Keratinocyte (primary cell): Measurements from ENCODE around the gene CRISP2. TPM values are rescaled to one million over a fixed set of nuclear protein-coding genes. Genes with fewer than 3 reads are reported as not detected.
"Not testable (repeated sequence)": the region's sequence is repeated elsewhere in the genome, so short reads cannot be mapped to it uniquely, and the experiment has no call there.

Experiments
- DNase-seq: peaks from one replicate; pipeline ENCODE4 v3.0.0-alpha.2; 2011; ENCODE audit warnings: low read depth, missing footprints, low spot score
- FAIRE-seq: peaks from 2 replicates; lab custom pipeline; 2011; peaks lifted over from hg19 to GRCh38; lab: Jason Lieb, UNC
- H2AFZ ChIP-seq: 2 replicates; pipeline ENCODE4 v1.6.0; 2012; ENCODE audit warnings: low read length, control low read depth, inconsistent platforms; ENCODE audit not compliant: control insufficient read depth
- H3K27ac ChIP-seq: 2 replicates; pipeline ENCODE4 v1.5.1; 2011; ENCODE audit warnings: low read length; ENCODE audit not compliant: control insufficient read depth, insufficient read depth
- H3K27me3 ChIP-seq: 3 replicates; pipeline ENCODE4 v1.6.0; 2011; ENCODE audit warnings: low read length; ENCODE audit not compliant: control insufficient read depth, insufficient read depth; ENCODE audit errors: extremely low read depth
- H3K36me3 ChIP-seq, 2 experiments: 2 replicates in 1 of 2; 3 replicates in 1 of 2; pipeline ENCODE4 v1.5.1; 2011; ENCODE audit warnings: low read length in 2 of 2, mild to moderate bottlenecking in 1 of 2; ENCODE audit not compliant: control insufficient read depth in 2 of 2, insufficient read depth in 2 of 2; ENCODE audit errors: extremely low read depth in 1 of 2
- H3K4me1 ChIP-seq: 3 replicates; pipeline ENCODE4 v1.5.1; 2011; ENCODE audit warnings: low read length; ENCODE audit not compliant: control insufficient read depth, insufficient read depth; ENCODE audit errors: extremely low read depth
- H3K4me2 ChIP-seq: 3 replicates; pipeline ENCODE4 v1.6.0; 2011; ENCODE audit warnings: low read depth, low read length; ENCODE audit not compliant: control insufficient read depth, insufficient read depth; ENCODE audit errors: extremely low read depth
- H3K4me3 ChIP-seq, 3 experiments: fragments of 200-600 bp in 1 of 3; sonication (generic) in 1 of 3; 2 replicates in 2 of 3; 3 replicates in 1 of 3; pipeline ENCODE4 v1.5.1; 2011 to 2016; ENCODE audit warnings: low read length in 3 of 3, mild to moderate bottlenecking in 3 of 3, control low read depth in 2 of 3, inconsistent platforms in 1 of 3, low read depth in 1 of 3, mixed read lengths in 1 of 3, mixed run types in 1 of 3, moderate library complexity in 1 of 3; ENCODE audit not compliant: control insufficient read depth in 2 of 3, insufficient read depth in 2 of 3; ENCODE audit errors: extremely low read depth in 1 of 3
- H3K79me2 ChIP-seq: 2 replicates; pipeline ENCODE4 v1.6.0; 2012; ENCODE audit warnings: low read length; ENCODE audit not compliant: control insufficient read depth, insufficient read depth
- H3K9ac ChIP-seq: 3 replicates; pipeline ENCODE4 v1.6.0; 2011; ENCODE audit warnings: low read length; ENCODE audit not compliant: control insufficient read depth, insufficient read depth; ENCODE audit errors: extremely low read depth
- H3K9me1 ChIP-seq: 3 replicates; pipeline ENCODE4 v1.6.0; 2011; ENCODE audit warnings: low read length; ENCODE audit not compliant: control insufficient read depth, insufficient read depth; ENCODE audit errors: extremely low read depth
- H3K9me3 ChIP-seq: 2 replicates; pipeline ENCODE4 v1.5.1; 2012; ENCODE audit warnings: low read depth, low read length; ENCODE audit not compliant: control insufficient read depth
- H4K20me1 ChIP-seq: 3 replicates; pipeline ENCODE4 v1.6.0; 2011; ENCODE audit warnings: low read length; ENCODE audit not compliant: control insufficient read depth, insufficient read depth; ENCODE audit errors: extremely low read depth
- EZH2 ChIP-seq: IDR thresholded peaks from one replicate; pipeline ENCODE4 v1.6.1; 2012; ENCODE audit warnings: inconsistent platforms, mild to moderate bottlenecking, low read length, moderate library complexity
- dilution Hi-C: fragments of 300-500 bp; cut with MboI; formaldehyde crosslinking; loops from one replicate; pipeline ENCODE4 v1.7.0; 2020; ENCODE audit warnings: low sequenced_read_pairs; ENCODE audit not compliant: extremely low pct_ligation_motif_present
- polyA plus RNA-seq, 5 experiments: library from polyadenylated mRNA; depleted of rRNA in 3 of 5; stranded (reverse) in 3 of 5; stranded (forward) in 1 of 5; unstranded in 1 of 5; fragments of >200 nt; gene quantifications; 1 replicate in 1 of 5; 2 replicates in 3 of 5; 3 replicates in 1 of 5; pipeline versions ENCODE4 v1.2.1 to v1.2.3, GENCODE V29; 2011 to 2012; ENCODE audit warnings: missing spikeins in 2 of 5, low read depth in 1 of 5, low replicate concordance in 1 of 5
- TF ChIP-seq, protein P1 (sequence below), 3 experiments: IDR thresholded peaks in 1 of 3; conservative IDR thresholded peaks in 1 of 3; optimal IDR thresholded peaks in 1 of 3; 2 replicates in 2 of 3; 3 replicates in 1 of 3; pipeline versions ENCODE3 to v1.5.1; 2011; ENCODE audit warnings: low read length in 3 of 3, mild to moderate bottlenecking in 3 of 3, moderate library complexity in 2 of 3, control low read depth in 1 of 3, inconsistent platforms in 1 of 3; ENCODE audit not compliant: insufficient read depth in 2 of 3; ENCODE audit errors: extremely low read depth in 1 of 3

CRISP2 gene
- polyA plus RNA-seq, 1 donor (not counting 4 experiments of a cell fraction or from before 2014, with no cell fraction given) = not detected

DNA sequence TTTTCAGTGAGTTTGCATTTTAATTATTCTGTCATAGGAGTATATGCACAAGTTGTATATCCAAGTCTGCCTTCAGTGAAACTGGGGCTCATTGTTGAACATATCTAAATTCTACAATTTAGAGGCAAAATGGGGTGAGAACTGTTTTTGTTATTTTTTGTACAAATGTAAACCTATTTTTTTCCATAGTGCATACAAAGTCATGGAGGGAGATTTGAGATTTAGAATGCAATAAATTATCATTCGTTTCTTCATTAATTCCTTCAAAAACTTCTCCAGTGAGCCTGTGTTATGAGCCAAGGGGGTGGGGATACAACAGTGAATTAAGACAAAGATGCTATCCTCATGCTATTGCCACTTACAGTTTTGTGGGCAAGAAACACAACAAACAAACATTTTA is 46.9 kb downstream of the CRISP2 start:
- Histone ChIP-seq H3K36me3 (no peaks in the 10 kb centered on the region), H3K9me3 (no peaks in the 10 kb centered on the region), H3K79me2 (no peaks in the 10 kb centered on the region), H3K4me2 (no peak overlapping the region), H3K9me1 (no peaks in the 10 kb centered on the region), H2AFZ (no peak overlapping the region), H3K27ac (no peak overlapping the region), H3K4me3 (no peak overlapping the region), H3K27me3 (no peaks in the 10 kb centered on the region), H4K20me1 (no peaks in the 10 kb centered on the region), H3K4me1 (no peaks in the 10 kb centered on the region), H3K9ac (no peak overlapping the region)
- TF ChIP-seq, protein P1, sequence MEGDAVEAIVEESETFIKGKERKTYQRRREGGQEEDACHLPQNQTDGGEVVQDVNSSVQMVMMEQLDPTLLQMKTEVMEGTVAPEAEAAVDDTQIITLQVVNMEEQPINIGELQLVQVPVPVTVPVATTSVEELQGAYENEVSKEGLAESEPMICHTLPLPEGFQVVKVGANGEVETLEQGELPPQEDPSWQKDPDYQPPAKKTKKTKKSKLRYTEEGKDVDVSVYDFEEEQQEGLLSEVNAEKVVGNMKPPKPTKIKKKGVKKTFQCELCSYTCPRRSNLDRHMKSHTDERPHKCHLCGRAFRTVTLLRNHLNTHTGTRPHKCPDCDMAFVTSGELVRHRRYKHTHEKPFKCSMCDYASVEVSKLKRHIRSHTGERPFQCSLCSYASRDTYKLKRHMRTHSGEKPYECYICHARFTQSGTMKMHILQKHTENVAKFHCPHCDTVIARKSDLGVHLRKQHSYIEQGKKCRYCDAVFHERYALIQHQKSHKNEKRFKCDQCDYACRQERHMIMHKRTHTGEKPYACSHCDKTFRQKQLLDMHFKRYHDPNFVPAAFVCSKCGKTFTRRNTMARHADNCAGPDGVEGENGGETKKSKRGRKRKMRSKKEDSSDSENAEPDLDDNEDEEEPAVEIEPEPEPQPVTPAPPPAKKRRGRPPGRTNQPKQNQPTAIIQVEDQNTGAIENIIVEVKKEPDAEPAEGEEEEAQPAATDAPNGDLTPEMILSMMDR (optimal IDR thresholded peaks at IDR 0.05 in 1 of 3, IDR thresholded peaks at IDR 0.05 in 1 of 3, conservative IDR thresholded peaks at IDR 0.05 in 1 of 3; ENCODE audit: extremely low read depth in 1 of 3, insufficient read depth in 2 of 3, low read length in 3 of 3) = no peak
- no peak for TF ChIP-seq EZH2
- dilution Hi-C loops = no loop called here
- DNase-seq (no peak), FAIRE-seq (no peak)

DNA sequence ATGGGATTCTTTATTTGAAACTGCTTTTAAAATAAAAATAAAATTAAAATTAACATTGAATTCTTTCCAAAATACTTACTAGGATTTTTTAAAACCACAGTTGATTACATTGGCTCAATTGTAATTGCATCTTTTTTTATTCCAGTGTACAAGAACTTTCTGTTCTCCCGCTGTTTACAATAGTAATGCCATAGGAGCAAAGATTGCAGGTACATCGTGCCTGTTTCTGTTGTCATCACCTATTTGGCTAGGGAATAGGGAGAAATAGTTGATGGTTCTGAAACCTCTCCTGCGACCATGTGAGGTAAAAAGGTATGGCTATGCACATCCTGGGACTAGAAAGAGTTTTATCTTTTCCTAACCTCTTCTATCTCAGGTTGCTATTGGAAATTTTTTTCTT is 48.5 kb downstream of the CRISP2 start:
- Histone ChIP-seq H3K4me2 (no peak overlapping the region), H3K4me1 (no peaks in the 10 kb centered on the region), H3K27me3 (no peaks in the 10 kb centered on the region), H2AFZ (no peak overlapping the region), H3K9me1 (no peaks in the 10 kb centered on the region), H3K79me2 (no peaks in the 10 kb centered on the region), H3K9ac (no peak overlapping the region), H4K20me1 (no peaks in the 10 kb centered on the region), H3K4me3 (no peak overlapping the region), H3K36me3 (no peaks in the 10 kb centered on the region), H3K27ac (no peak overlapping the region), H3K9me3 (no peaks in the 10 kb centered on the region)
- no peak for FAIRE-seq
- dilution Hi-C loops = no loop called here
- no peak for DNase-seq
- no peak for TF ChIP-seq EZH2
- TF ChIP-seq, protein P1 (optimal IDR thresholded peaks at IDR 0.05 in 1 of 3, IDR thresholded peaks at IDR 0.05 in 1 of 3, conservative IDR thresholded peaks at IDR 0.05 in 1 of 3; ENCODE audit: extremely low read depth in 1 of 3, insufficient read depth in 2 of 3, low read length in 3 of 3) = no peak

DNA sequence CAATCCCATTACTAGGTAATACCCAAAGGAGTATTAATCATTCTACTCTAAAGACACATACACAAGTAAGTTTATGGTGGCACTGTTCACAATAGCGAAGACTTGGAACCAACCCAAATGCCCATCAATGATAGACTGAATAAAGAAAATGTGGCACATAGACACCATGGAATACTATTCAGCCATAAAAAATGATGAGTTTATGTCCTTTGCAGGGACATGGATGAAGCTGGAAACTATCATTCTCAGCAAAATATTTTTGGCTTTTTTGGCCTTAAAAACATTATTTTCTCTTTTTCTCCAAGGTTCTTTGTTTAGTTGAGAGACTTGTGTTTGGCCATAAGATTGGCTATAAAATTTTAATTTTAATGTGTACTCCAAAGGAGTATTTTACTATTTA is 49.3 kb downstream of the CRISP2 start:
- H3K79me2 ChIP-seq, H3K36me3 ChIP-seq, H3K9me1 ChIP-seq, dilution Hi-C loops, FAIRE-seq, DNase-seq, H3K4me2 ChIP-seq, H3K9ac ChIP-seq, H3K27ac ChIP-seq, H3K4me3 ChIP-seq, H3K4me1 ChIP-seq, H2AFZ ChIP-seq, H4K20me1 ChIP-seq, H3K9me3 ChIP-seq, H3K27me3 ChIP-seq: not testable (repeated sequence)
